DOHH2 (cell line): ENCODE data around the gene MYO18B.

Experiments used
- H3F3A ChIP-seq: fragments of 200-600 bp; sonication (generic), shearing (Covaris generic); 2 replicates; pipeline ENCODE4 v1.6.0; 2016; ENCODE audit warnings: antibody characterized with exemption, mild to moderate bottlenecking; ENCODE audit not compliant: control insufficient read depth, insufficient read depth
- H3K27ac ChIP-seq: fragments of 200-600 bp; sonication (generic); 2 replicates; pipeline ENCODE4 v1.5.1; 2014; ENCODE audit warnings: low read depth, mild to moderate bottlenecking, low read length, moderate library complexity
- H3K27me3 ChIP-seq: fragments of 200-600 bp; sonication (generic); 2 replicates; pipeline ENCODE4 v1.6.1; 2014; ENCODE audit warnings: mild to moderate bottlenecking, low read length, mixed read lengths; ENCODE audit not compliant: control insufficient read depth
- H3K36me3 ChIP-seq: fragments of 200-600 bp; sonication (generic); 2 replicates; pipeline ENCODE4 v1.6.1; 2014; ENCODE audit warnings: mild to moderate bottlenecking, low read length, moderate library complexity, mixed read lengths; ENCODE audit not compliant: control insufficient read depth
- H3K4me1 ChIP-seq: fragments of 200-600 bp; sonication (generic); 2 replicates; pipeline ENCODE4 v1.6.1; 2014; ENCODE audit warnings: mild to moderate bottlenecking, low read length, mixed read lengths; ENCODE audit not compliant: control insufficient read depth
- H3K4me2 ChIP-seq: fragments of 200-600 bp; sonication (generic); 2 replicates; pipeline ENCODE4 v1.6.0; 2014; ENCODE audit warnings: mild to moderate bottlenecking, low read length, moderate library complexity
- H3K4me3 ChIP-seq: fragments of 200-600 bp; sonication (generic); 2 replicates; pipeline ENCODE4 v1.5.1; 2014; ENCODE audit warnings: mild to moderate bottlenecking, low read length, mixed read lengths
- H3K79me2 ChIP-seq: fragments of 200-600 bp; sonication (generic); 2 replicates; pipeline ENCODE4 v1.6.1; 2014; ENCODE audit warnings: mild to moderate bottlenecking, low read length, mixed read lengths; ENCODE audit not compliant: control insufficient read depth
- H3K9me2 ChIP-seq: fragments of 200-600 bp; sonication (generic); replicated peaks from 2 replicates; pipeline ENCODE4 v1.6.1; 2014; ENCODE audit warnings: mild to moderate bottlenecking, low read length, mixed read lengths; ENCODE audit not compliant: control insufficient read depth
- H3K9me3 ChIP-seq: fragments of 200-600 bp; sonication (generic); 2 replicates; pipeline ENCODE4 v1.6.1; 2014; ENCODE audit warnings: antibody characterized with exemption, low read length, mixed read lengths; ENCODE audit not compliant: control insufficient read depth, insufficient read depth
- H4K20me1 ChIP-seq: fragments of 200-600 bp; sonication (generic); 2 replicates; pipeline ENCODE4 v1.6.0; 2014; ENCODE audit warnings: low read depth, mild to moderate bottlenecking, antibody characterized with exemption, low read length, moderate library complexity; ENCODE audit not compliant: control insufficient read depth, insufficient read depth
- CTCF ChIP-seq: fragments of 200-600 bp; sonication (generic); IDR thresholded peaks from one replicate; pipeline ENCODE4 v1.5.1; 2014; ENCODE audit warnings: antibody characterized with exemption, mild to moderate bottlenecking, low read depth, low read length; ENCODE audit not compliant: poor library complexity, severe bottlenecking
- EZH2phosphoT487 ChIP-seq: fragments of 200-600 bp; sonication (generic); IDR thresholded peaks from 2 replicates; pipeline ENCODE4 v1.6.1; 2017; ENCODE audit warnings: borderline replicate concordance, mild to moderate bottlenecking, antibody characterized with exemption, low read length, moderate library complexity, mixed read lengths

Gene MYO18B

GRCh38 chr22:25745341-25746011 lies 3.5 kb downstream of the MYO18B start:
- H3K79me2 ChIP-seq = no peaks in the 10 kb centered on the region
- H3F3A ChIP-seq = no peaks in the 10 kb centered on the region
- H3K9me2 ChIP-seq = no peaks in the 10 kb centered on the region
- H3K4me2 ChIP-seq = no peak overlapping the region
- no peaks in the 10 kb centered on the region for H3K9me3 ChIP-seq
- no peaks in the 10 kb centered on the region for H3K36me3 ChIP-seq
- H3K27me3 ChIP-seq = peaks cover 13% of the 10 kb centered on the region; the same call in 1 of the 2 replicates
- no peaks in the 10 kb centered on the region for H4K20me1 ChIP-seq
- no peak for TF ChIP-seq EZH2phosphoT487
- no peak overlapping the region for H3K4me3 ChIP-seq
- no peaks in the 10 kb centered on the region for H3K4me1 ChIP-seq
- no peak overlapping the region for H3K27ac ChIP-seq

GRCh38 chr22:25746012-25746373 lies 4.0 kb downstream of the MYO18B start:
- Histone ChIP-seq H3K4me1 (no peaks in the 10 kb centered on the region), H3K4me2 (no peak overlapping the region)

GRCh38 chr22:25747245-25747944 lies 5.4 kb downstream of the MYO18B start:
- Histone ChIP-seq H3K36me3 (no peaks in the 10 kb centered on the region), H3K4me1 (no peaks in the 10 kb centered on the region), H4K20me1 (no peaks in the 10 kb centered on the region), H3K4me2 (no peak overlapping the region), H3K27ac (no peak overlapping the region), H3K27me3 (peaks cover 19% of the 10 kb centered on the region; the same call in 1 of the 2 replicates), H3F3A (no peaks in the 10 kb centered on the region), H3K4me3 (no peak overlapping the region), H3K79me2 (no peaks in the 10 kb centered on the region), H3K9me3 (no peaks in the 10 kb centered on the region), H3K9me2 (no peaks in the 10 kb centered on the region)
- TF ChIP-seq CTCF (no peak), EZH2phosphoT487 (no peak)

More at GRCh38 chr22:25746012-25746373, 4.0 kb downstream of the MYO18B start:
- peaks cover 18% of the 10 kb centered on the region; the same call in 1 of the 2 replicates for H3K27me3 ChIP-seq
- H4K20me1 ChIP-seq = no peaks in the 10 kb centered on the region
- H3F3A ChIP-seq = no peaks in the 10 kb centered on the region
- H3K36me3 ChIP-seq = no peaks in the 10 kb centered on the region
- no peaks in the 10 kb centered on the region for H3K9me3 ChIP-seq
- H3K4me3 ChIP-seq = no peak overlapping the region
- TF ChIP-seq EZH2phosphoT487 (no peak), CTCF (no peak)
- H3K79me2 ChIP-seq = no peaks in the 10 kb centered on the region
- no peak overlapping the region for H3K27ac ChIP-seq
- H3K9me2 ChIP-seq = no peaks in the 10 kb centered on the region

- H4K20me1 ChIP-seq = no peaks in the 10 kb centered on the region
- H3K4me3 ChIP-seq = no peak overlapping the region
- H3K4me1 ChIP-seq = no peaks in the 10 kb centered on the region
- no peaks in the 10 kb centered on the region for H3K9me3 ChIP-seq
- no peak overlapping the region for H3K27ac ChIP-seq
- peaks cover 19% of the 10 kb centered on the region; the same call in 1 of the 2 replicates for H3K27me3 ChIP-seq
- no peaks in the 10 kb centered on the region for H3K79me2 ChIP-seq
- TF ChIP-seq EZH2phosphoT487 = no peak
- no peak for TF ChIP-seq CTCF
- no peaks in the 10 kb centered on the region for H3K9me2 ChIP-seq
- no peak overlapping the region for H3K4me2 ChIP-seq
- H3F3A ChIP-seq = no peaks in the 10 kb centered on the region
- no peaks in the 10 kb centered on the region for H3K36me3 ChIP-seq
These were observed 6.2 kb downstream of the MYO18B start for GRCh38 chr22:25748140-25748539.
